Measurements from ENCODE around the gene C5orf22.

The C5orf22 gene

DNA sequence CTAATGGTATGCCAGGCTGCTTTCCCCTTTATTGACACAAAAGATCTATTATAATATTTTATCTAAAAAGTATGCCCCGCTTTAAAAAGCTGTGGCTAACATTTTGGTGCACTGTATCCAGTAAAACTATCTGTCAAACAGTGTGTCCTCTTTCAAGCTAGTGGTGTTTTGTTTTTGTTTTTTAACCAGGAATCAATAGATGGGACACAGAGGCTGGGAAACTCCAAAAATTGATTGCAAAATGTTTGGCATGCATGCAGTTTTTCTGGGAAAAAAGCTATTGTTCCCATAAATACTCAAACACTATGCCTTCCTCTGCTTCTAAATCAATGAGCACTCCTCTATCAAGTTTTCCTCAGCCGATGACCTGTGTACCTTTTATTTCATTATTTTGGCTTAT is 72.5 kb downstream of the C5orf22 start:
- no peak for DNase-seq

All from C1 segment of cervical spinal cord (tissue), 14 donors.